IMR-90 (cell line): ENCODE data around the gene RNF6. TPM values are rescaled to one million over a fixed set of nuclear protein-coding genes. Genes with fewer than 3 reads are reported as not detected.

Experiments used
- ATAC-seq: fragments of 200-7000 bp; cut with Tn5 transposase; 2 replicates; pipeline ENCODE4 v1.9.1; 2020; ENCODE audit warnings: low read depth, mild to moderate bottlenecking, moderate library complexity
- BruUV-seq: library from RNA; stranded (reverse); fragments of 400-500 nt; replicated peaks from 2 replicates; lab custom pipeline; 2021; lab: Mats Ljungman, UMichigan
- CTCF ChIA-PET: fragments of 300-600 bp; formaldehyde crosslinking; extraction: SDS; loops from one replicate; lab custom pipeline; 2021; ENCODE audit warnings: antibody characterized with exemption; lab: Yijun Ruan, JAX
- POLR2A ChIA-PET: fragments of 300-600 bp; sonication (Branson Sonifier 250); formaldehyde crosslinking; loops from one replicate; lab custom pipeline; 2022; ENCODE audit warnings: antibody characterized with exemption; ENCODE audit not compliant: unreplicated experiment; lab: Charles Lee
- DNase-seq: peaks from one replicate; pipeline ENCODE4 v3.0.0; 2013
- H2AFZ ChIP-seq: replicated peaks from 2 replicates; pipeline ENCODE3; 2013; ENCODE audit warnings: low read length, mild to moderate bottlenecking; ENCODE audit not compliant: poor library complexity
- H2AK5ac ChIP-seq: 2 replicates; pipeline ENCODE4 v1.6.1; 2013; ENCODE audit warnings: low read depth, low read length, inconsistent platforms
- H2AK9ac ChIP-seq: replicated peaks from 2 replicates; pipeline ENCODE3; 2013; ENCODE audit warnings: mild to moderate bottlenecking, low read depth, low read length, moderate library complexity; ENCODE audit not compliant: poor library complexity
- H2BK120ac ChIP-seq: 2 replicates; pipeline ENCODE4 v1.6.1; 2013; ENCODE audit warnings: low read depth, low read length, inconsistent platforms
- H2BK15ac ChIP-seq: 3 replicates; pipeline ENCODE4 v1.6.1; 2013; ENCODE audit warnings: low read depth, low read length, inconsistent platforms
- H2BK20ac ChIP-seq: 2 replicates; pipeline ENCODE4 v1.6.1; 2013; ENCODE audit warnings: low read depth, mild to moderate bottlenecking, inconsistent platforms, low read length, moderate library complexity
- H2BK5ac ChIP-seq: 2 replicates; pipeline ENCODE4 v1.6.1; 2013; ENCODE audit warnings: mild to moderate bottlenecking, low read depth, low read length, inconsistent platforms; ENCODE audit not compliant: poor library complexity, severe bottlenecking
- H3K14ac ChIP-seq: replicated peaks from 2 replicates; pipeline ENCODE4 v1.6.1; 2013; ENCODE audit warnings: low read depth, low read length, inconsistent platforms
- H3K18ac ChIP-seq: 2 replicates; pipeline ENCODE4 v1.6.1; 2013; ENCODE audit warnings: low read depth, low read length, control low read depth
- H3K23ac ChIP-seq: 2 replicates; pipeline ENCODE4 v1.6.1; 2013; ENCODE audit warnings: low read depth, low read length, inconsistent platforms
- H3K27ac ChIP-seq: 2 replicates; pipeline ENCODE4 v1.5.1; 2013; ENCODE audit warnings: mild to moderate bottlenecking, control low read depth, low read length; ENCODE audit not compliant: insufficient read depth
- H3K27me3 ChIP-seq: 2 replicates; pipeline ENCODE4 v1.6.1; 2013; ENCODE audit warnings: low read length; ENCODE audit not compliant: control insufficient read depth, insufficient read depth
- H3K36me3 ChIP-seq: 2 replicates; pipeline ENCODE4 v1.6.1; 2013; ENCODE audit warnings: low read length, mixed read lengths; ENCODE audit not compliant: control insufficient read depth, insufficient read depth
- H3K4ac ChIP-seq: 2 replicates; pipeline ENCODE4 v1.6.1; 2013; ENCODE audit warnings: low read depth, low read length, inconsistent platforms
- H3K4me1 ChIP-seq: 2 replicates; pipeline ENCODE4 v1.6.1; 2013; ENCODE audit warnings: low read length, mixed read lengths; ENCODE audit not compliant: control insufficient read depth, insufficient read depth
- H3K4me2 ChIP-seq: 2 replicates; pipeline ENCODE4 v1.6.1; 2013; ENCODE audit warnings: low read depth, mild to moderate bottlenecking, control low read depth, low read length, moderate library complexity
- H3K4me3 ChIP-seq: 2 replicates; pipeline ENCODE4 v1.5.1; 2013; ENCODE audit warnings: low read depth, mild to moderate bottlenecking, control low read depth, low read length, moderate library complexity; ENCODE audit not compliant: insufficient read depth
- H3K56ac ChIP-seq: 2 replicates; pipeline ENCODE4 v1.6.1; 2013; ENCODE audit warnings: low read length, inconsistent platforms; ENCODE audit not compliant: insufficient read depth; ENCODE audit errors: extremely low read depth
- H3K79me1 ChIP-seq, 2 experiments: 2 replicates each; pipeline ENCODE4 v1.6.1; 2013; ENCODE audit warnings: low read length in 2 of 2, inconsistent platforms in 1 of 2, low read depth in 1 of 2
- H3K9ac ChIP-seq: 2 replicates; pipeline ENCODE4 v1.6.1; 2013; ENCODE audit warnings: low read depth, low read length, control low read depth
- H3K9me1 ChIP-seq: 2 replicates; pipeline ENCODE4 v1.6.1; 2013; ENCODE audit warnings: low read length, inconsistent platforms; ENCODE audit not compliant: insufficient read depth
- H3K9me3 ChIP-seq: 2 replicates; pipeline ENCODE4 v1.6.1; 2013; ENCODE audit warnings: low read length; ENCODE audit not compliant: control insufficient read depth, insufficient read depth
- H4K20me1 ChIP-seq: 2 replicates; pipeline ENCODE4 v1.6.1; 2013; ENCODE audit warnings: low read length, inconsistent platforms; ENCODE audit not compliant: insufficient read depth
- H4K5ac ChIP-seq: 2 replicates; pipeline ENCODE4 v1.6.1; 2013; ENCODE audit warnings: mild to moderate bottlenecking, low read depth, low read length, control low read depth
- H4K8ac ChIP-seq, 2 experiments: 2 replicates each; pipeline ENCODE4 v1.6.1; 2013; ENCODE audit warnings: low read depth in 2 of 2, low read length in 2 of 2, control low read depth in 1 of 2, inconsistent platforms in 1 of 2
- H4K91ac ChIP-seq: 2 replicates; pipeline ENCODE4 v1.6.1; 2013; ENCODE audit warnings: low read depth, low read length, inconsistent platforms; ENCODE audit not compliant: insufficient read depth
- CHD1 ChIP-seq: IDR thresholded peaks from 2 replicates; pipeline ENCODE4 v1.6.1; 2012; ENCODE audit warnings: low read depth, low read length, improper control_type of control experiment
- FOS ChIP-seq: fragments of 150-350 bp; IDR thresholded peaks from 2 replicates; pipeline ENCODE4 v1.6.1; 2016; ENCODE audit warnings: low read depth, low read length
- MAFK ChIP-seq: IDR thresholded peaks from 2 replicates; pipeline ENCODE4 v1.6.1; 2012; ENCODE audit warnings: low read depth, low read length, improper control_type of control experiment
- MAZ ChIP-seq: IDR thresholded peaks from 2 replicates; pipeline ENCODE4 v1.6.1; 2012; ENCODE audit warnings: low read depth, mild to moderate bottlenecking, low read length, improper control_type of control experiment, moderate library complexity, borderline replicate concordance
- MXI1 ChIP-seq: IDR thresholded peaks from 2 replicates; pipeline ENCODE4 v1.6.1; 2012; ENCODE audit warnings: low read depth, mild to moderate bottlenecking, low read length, moderate library complexity, borderline replicate concordance
- NFE2L2 ChIP-seq: fragments of 150-350 bp; IDR thresholded peaks from 2 replicates; pipeline ENCODE4 v1.6.1; 2016; ENCODE audit warnings: low read depth, mild to moderate bottlenecking, low read length
- POLR2A ChIP-seq: IDR thresholded peaks from 2 replicates; pipeline ENCODE4 v1.6.1; 2012; ENCODE audit warnings: mild to moderate bottlenecking, low read depth, low read length
- RAD21 ChIP-seq: IDR thresholded peaks from 2 replicates; pipeline ENCODE4 v1.6.1; 2012; ENCODE audit warnings: low read length, improper control_type of control experiment
- RCOR1 ChIP-seq: IDR thresholded peaks from 2 replicates; pipeline ENCODE4 v1.6.1; 2012; ENCODE audit warnings: mild to moderate bottlenecking, low read length, improper control_type of control experiment; ENCODE audit not compliant: insufficient replicate concordance
- RFX5 ChIP-seq: IDR thresholded peaks from 2 replicates; pipeline ENCODE4 v1.8.0; 2012; ENCODE audit warnings: low read depth, mild to moderate bottlenecking, low read length, moderate library complexity
- SMC3 ChIP-seq: fragments of 150-350 bp; IDR thresholded peaks from 2 replicates; pipeline ENCODE4 v1.6.1; 2016; ENCODE audit warnings: low read depth, mild to moderate bottlenecking, antibody characterized with exemption, low read length, moderate library complexity
- dilution Hi-C: fragments of 300-500 bp; cut with HindIII; formaldehyde crosslinking; loops from one replicate; pipeline ENCODE4 v1.14.3; 2018; ENCODE audit warnings: low sequenced_read_pairs; ENCODE audit not compliant: unreplicated experiment
- in situ Hi-C: fragments of 300-500 bp; cut with MboI; formaldehyde crosslinking; loops from 3 replicates; pipeline ENCODE4 v1.14.3; 2019; ENCODE audit warnings: low sequenced_read_pairs, inconsistent platforms, mixed read lengths
- intact Hi-C: fragments of 100-400 bp; cut with micrococcal nuclease; formaldehyde crosslinking; loops from 2 replicates; pipeline ENCODE4 v1.10.0; 2022
- polyA plus RNA-seq, 3 experiments: library from polyadenylated mRNA; depleted of rRNA; stranded (reverse); fragments of >200 nt; gene quantifications; 2 replicates each; pipeline ENCODE4 v1.2.3, GENCODE V29; 2012; ENCODE audit warnings: low replicate concordance in 1 of 3
- total RNA-seq: library from RNA; depleted of rRNA; stranded (reverse); fragments of >200 nt; gene quantifications from 2 replicates; pipeline ENCODE4 v1.2.3, GENCODE V29; 2012
- TF ChIP-seq, protein P1 (sequence below): fragments of 150-350 bp; IDR thresholded peaks from 2 replicates; pipeline ENCODE4 v1.6.1; 2017; ENCODE audit warnings: mild to moderate bottlenecking, antibody characterized with exemption, low read length, low read depth

The RNF6 gene
- total and polyA plus RNA-seq, 2 of the 4 experiments (the other 2 are of a cell fraction) = 22.9 to 33.3 TPM

- dilution Hi-C loops = no loop called here
- no peak overlapping the region for H3K23ac ChIP-seq
- no peaks in the 10 kb centered on the region for H3K79me1 ChIP-seq
- no peak for DNase-seq
- no peak overlapping the region for H4K8ac ChIP-seq
- peaks cover 4% of the 10 kb centered on the region for H3K4me1 ChIP-seq
- no peaks in the 10 kb centered on the region for H3K9me1 ChIP-seq
- H3K4me2 ChIP-seq = no peak overlapping the region
- no peaks in the 10 kb centered on the region for H4K20me1 ChIP-seq
- H3K9ac ChIP-seq = no peak overlapping the region
- ATAC-seq = no peak
- intact Hi-C loops = no loop called here
- H2AK5ac ChIP-seq = no peak overlapping the region
- no peak overlapping the region for H2BK120ac ChIP-seq
- no peak for TF ChIP-seq POLR2A
- TF ChIP-seq, protein P1, sequence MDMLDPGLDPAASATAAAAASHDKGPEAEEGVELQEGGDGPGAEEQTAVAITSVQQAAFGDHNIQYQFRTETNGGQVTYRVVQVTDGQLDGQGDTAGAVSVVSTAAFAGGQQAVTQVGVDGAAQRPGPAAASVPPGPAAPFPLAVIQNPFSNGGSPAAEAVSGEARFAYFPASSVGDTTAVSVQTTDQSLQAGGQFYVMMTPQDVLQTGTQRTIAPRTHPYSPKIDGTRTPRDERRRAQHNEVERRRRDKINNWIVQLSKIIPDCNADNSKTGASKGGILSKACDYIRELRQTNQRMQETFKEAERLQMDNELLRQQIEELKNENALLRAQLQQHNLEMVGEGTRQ = no peak
- TF ChIP-seq RAD21 = no peak
- TF ChIP-seq FOS = no peak
- TF ChIP-seq CHD1 = no peak
- no peak for TF ChIP-seq MAZ
- TF ChIP-seq RCOR1 = no peak
- no peak for TF ChIP-seq MAFK
- no peak for TF ChIP-seq NFE2L2
- TF ChIP-seq MXI1 = no peak
- TF ChIP-seq RFX5 = no peak
- no peak for TF ChIP-seq SMC3
- no peak overlapping the region for H2BK15ac ChIP-seq
- peaks cover 8% of the 10 kb centered on the region for H3K9me3 ChIP-seq
- no peak overlapping the region for H3K18ac ChIP-seq
- BruUV-seq = no TSS peak
- H3K14ac ChIP-seq = no peak overlapping the region
- no peaks in the 10 kb centered on the region for H3K27me3 ChIP-seq
- in situ Hi-C loops = loop anchor here (25.0 kb wide), 1 partner anchor 690 kb away; no protein-coding TSS in a partner anchor
- no peak overlapping the region for H3K27ac ChIP-seq
- no peak overlapping the region for H4K91ac ChIP-seq
- ChIA-PET CTCF (no interaction called here), POLR2A (no interaction called here)
- no peak overlapping the region for H2BK5ac ChIP-seq
- no peak overlapping the region for H2BK20ac ChIP-seq
- no peak overlapping the region for H3K56ac ChIP-seq
- H3K4ac ChIP-seq = no peak overlapping the region
- H2AFZ ChIP-seq = no peak overlapping the region
- no peak overlapping the region for H2AK9ac ChIP-seq
- no peak overlapping the region for H4K5ac ChIP-seq
- H3K36me3 ChIP-seq = no peaks in the 10 kb centered on the region
- no peak overlapping the region for H3K4me3 ChIP-seq
These were observed 24.8 kb downstream of the RNF6 start for GRCh38 chr13:26197298-26197697.
